HG03064 (cell line): ENCODE results near the gene AURKB.
"Not testable (repeated sequence)": the region's sequence is repeated elsewhere in the genome, so short reads cannot be mapped to it uniquely, and the experiment has no call there.

Experiments used
- ATAC-seq: cut with Tn5 transposase; IDR thresholded peaks from one replicate; pipeline ENCODE4 v1.9.1; 2021; ENCODE audit warnings: low read depth; ENCODE audit not compliant: unreplicated experiment

AURKB gene

DNA sequence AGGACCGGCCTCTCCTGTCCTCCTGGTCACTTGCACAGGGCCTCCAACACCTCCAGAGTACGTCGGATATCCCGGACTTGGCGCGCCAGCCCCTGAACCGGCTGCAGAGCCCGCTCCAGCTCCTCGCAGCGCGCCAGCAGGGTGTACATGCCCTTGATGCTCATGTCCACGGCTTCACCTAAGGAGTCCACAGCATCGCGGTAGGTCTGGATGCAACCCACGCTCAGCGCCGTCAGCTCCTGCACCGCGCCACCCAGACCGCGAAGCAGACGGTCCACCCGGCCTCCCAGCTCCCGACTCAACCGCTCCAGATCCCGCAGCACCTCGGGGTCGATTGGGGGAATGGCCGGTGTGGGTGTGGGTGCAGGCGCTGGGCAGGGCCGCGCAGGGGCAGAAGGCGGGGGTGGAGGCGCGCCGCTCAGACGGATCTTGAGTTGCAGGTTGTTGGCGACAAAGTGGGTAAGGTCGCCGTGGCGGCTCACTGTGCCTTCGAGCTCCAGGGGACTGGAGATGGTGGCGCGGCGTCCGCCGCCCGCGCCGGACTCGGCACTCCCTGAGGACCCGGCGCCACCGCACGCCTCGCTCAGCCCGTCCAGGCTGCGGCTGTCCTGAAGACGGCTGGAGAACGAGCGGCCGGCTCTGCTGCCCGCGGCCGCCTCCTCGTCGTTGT, 21.2 kb downstream of the AURKB start:
- no peak for ATAC-seq

DNA sequence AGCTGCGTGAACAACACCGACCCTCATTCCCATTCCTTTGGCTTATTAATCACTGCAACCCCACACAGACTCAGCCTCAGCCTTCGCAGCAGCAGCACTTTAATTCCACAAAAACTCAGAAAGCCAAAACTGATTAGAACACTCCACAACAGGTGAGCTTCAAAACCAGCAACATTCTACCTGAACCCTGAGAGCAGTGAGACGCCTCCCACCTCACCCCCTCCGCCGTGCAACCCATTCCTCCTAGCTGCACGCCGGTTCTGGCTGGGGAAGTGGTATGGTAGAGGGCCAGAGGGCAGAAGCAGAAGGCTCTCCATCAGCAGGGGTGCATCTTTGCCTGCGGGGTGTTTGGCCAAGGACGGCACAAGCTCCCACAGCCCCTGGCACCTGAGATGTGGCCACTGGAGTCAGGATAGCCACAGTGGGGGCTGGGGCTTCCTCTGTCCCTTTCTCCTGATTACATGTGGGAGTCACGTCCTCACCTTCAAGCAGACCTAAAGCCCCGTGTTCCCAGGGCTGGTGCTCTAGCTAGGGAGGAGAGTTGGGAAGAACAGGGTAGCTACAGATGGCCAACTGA, 22.0 kb downstream of the AURKB start:
- no peak for ATAC-seq

DNA sequence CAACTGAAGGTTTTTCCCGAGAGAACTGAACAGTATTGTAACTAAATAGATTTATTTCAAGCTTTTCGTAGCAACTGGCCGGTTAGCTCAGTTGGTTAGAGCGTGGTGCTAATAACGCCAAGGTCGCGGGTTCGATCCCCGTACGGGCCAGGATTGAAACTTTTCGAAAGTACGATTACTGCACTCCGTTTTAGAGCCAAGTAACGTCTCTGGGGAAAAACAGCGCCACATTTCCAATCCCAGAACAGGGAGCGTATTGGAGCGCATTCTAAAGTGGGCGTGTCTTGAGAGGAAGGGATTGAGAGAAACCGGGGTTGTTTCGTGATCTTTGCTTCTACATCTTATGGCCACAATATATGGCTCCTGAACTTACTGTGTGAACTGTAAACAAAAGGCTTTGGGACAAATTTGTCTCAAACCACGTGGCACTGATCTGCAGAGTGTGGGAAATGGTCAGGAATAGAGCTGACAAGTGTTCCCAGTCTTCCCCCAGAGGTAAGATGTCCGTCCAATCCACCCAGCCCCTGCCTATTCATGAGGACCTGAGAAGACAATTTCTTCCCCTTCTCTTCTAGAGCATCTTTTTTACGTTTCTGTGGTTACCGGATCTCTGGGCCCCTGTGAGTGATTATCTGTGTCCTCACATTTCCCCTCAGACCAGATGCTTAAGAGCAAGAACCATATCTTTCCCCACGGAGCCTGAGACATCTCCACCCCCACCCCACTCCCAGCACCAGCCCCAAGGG, 22.7 kb downstream of the AURKB start:
- no peak for ATAC-seq

DNA sequence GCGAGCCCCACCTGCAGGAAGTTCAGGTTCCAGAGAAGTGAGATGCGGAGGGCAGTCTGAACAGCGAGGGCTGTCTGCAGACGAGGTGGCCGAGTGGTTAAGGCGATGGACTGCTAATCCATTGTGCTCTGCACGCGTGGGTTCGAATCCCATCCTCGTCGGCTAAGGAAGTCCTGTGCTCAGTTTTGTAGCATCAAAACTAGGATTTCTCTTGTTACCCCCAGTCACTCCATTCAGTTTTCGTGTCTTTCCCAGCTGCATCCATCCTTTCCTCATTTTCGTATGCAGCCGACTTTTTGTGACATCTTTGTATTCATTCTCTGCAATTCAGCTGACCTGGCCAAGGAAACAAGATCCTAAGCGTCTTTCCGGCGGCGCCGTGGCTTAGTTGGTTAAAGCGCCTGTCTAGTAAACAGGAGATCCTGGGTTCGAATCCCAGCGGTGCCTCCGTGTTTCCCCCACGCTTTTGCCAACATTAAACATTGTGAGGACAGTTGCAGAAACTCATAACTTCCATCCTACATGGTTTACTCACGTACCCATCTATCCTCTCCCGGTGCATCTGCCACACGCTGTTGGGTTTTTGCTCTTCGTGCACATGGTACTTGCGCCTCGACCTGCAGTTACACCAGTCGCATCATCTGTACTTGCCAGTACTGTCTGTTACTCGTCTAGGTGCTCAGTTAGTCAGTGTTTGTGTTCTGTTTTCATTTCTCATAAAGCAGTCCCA, 23.4 kb downstream of the AURKB start:
- ATAC-seq = no peak

DNA sequence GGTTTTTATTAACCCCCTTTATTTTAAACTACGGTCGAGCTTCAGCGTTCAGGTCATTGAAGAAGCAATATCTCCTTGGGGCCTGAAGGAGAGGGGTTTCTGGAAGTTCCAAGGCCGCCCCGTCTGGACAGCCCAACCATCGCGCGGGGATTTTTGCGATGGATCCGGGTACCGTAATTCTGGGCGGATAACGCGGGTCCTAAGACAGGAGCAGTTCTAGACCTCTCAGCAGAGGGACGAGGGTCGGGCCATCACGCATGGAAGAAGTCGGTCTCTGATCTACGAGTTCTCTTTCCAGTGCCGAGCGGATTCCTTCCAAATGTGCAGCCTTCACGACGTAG, 24.0 kb downstream of the AURKB start:
- no peak for ATAC-seq

DNA sequence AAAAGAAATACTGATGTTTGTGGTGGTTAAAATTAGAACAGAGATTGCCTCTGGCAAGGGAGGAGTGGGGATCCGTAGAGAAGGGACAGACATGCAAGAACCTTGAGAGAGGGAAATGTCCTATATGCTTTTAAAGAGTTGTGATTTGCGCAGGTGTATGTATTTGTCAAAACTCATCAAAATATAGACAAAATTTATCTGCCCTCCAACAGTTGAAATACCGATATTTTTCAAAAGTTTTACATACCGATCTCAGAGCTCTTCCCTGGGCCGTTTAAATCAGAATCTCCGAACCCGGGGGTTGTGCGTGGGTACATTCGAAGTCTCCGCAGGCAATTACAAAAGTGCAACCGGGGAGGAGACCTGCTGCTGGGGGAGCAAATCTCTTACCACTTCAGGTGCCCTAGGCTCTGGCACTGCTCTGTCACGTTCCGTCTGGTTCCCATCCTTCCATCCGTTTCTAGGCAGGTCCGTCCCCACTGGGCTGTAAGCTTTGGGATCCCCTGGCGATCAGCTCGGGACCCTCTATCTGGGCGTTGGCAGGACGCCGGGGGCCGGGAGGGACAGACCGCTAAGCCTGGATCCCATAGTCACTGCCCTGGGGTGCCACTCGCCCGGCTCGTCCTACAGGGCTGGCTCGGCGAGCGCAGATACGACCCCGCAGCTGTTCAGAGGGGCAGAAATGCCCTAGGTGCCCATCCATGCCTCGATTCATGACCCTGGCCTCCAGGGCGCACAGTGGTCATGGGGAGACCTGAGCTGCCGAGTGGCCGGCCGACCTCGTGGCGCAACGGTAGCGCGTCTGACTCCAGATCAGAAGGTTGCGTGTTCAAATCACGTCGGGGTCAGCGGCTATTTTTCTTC, 24.6 kb downstream of the AURKB start:
- ATAC-seq = no peak

DNA sequence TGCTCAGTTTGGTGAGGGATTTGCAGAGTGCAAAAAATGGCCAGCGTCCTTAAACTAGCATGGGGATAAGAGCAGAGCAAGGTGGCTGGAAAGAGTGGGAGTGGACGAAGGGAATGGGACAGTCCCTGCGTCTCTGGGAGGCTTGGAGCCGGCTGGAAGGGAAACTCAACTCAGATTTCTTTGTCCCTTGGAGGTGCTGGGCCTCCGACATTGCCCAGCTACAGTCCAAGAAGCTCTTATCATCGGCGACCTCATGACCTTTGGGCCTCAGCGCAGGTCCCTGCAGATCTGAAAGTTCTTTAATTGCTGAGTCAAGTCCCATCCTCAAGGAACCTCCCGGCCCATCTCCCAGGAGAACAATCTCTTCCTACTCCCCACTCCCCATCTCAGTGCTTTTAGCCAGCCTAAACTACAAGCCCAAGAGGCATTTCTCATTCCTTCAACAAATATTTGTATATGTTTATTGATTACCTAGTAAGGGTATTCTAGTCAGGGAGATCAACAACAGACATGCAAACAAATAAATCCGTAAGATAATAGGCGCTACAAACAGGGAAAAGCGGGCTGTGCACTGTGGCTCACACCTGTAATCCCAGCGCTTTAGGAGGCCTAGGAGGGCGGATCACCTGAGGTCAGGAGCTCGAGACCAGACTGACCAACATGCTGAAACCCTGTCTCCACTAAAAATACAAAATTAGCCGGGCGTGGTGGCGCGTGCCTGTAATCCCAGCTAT, 33.2 kb downstream of the AURKB start:
- no peak for ATAC-seq

DNA sequence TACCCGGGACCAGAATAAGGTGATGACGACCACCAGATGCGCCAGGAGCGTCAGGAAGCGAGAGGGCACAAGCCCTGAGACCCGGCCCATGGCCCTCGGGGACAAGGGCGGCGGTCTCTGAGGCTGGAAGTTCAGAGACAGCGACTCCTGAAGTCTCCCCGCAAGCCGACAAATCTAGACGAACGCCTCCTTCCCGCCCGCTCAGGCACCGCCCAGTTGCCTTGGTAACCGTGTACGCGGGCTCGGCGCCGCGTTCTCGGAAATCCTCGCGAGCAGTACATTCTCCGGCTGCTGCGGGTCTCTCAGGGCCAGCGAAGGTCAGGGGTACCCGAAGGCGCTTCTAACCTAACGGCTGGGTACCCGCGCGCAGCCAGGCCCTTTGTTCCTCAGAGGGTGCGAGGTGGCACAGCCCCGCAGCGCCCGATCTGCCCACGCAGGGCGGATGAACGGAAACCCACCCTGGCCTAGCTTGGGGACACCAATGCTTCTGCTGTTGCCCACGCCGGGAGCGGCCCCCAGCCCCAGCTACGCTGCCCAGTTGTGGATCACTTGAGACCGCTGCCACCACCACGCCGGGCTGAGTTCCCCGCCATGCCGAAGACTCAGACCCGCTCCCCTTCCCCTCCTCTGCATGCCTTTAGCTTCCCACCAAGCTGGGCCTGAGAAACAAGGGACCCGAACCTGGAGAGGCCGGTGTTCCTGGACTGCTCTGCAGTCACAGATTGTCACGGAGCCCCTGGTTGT, 34.0 kb downstream of the AURKB start, which contains the start of gene TMEM107:
Gene TMEM107, minus strand, starts transcription at position 184 of the 744 bp plus-strand sequence. Its CDS starts 94 bp downstream, at position 90.
- peak; percentile 49 for ATAC-seq

DNA sequence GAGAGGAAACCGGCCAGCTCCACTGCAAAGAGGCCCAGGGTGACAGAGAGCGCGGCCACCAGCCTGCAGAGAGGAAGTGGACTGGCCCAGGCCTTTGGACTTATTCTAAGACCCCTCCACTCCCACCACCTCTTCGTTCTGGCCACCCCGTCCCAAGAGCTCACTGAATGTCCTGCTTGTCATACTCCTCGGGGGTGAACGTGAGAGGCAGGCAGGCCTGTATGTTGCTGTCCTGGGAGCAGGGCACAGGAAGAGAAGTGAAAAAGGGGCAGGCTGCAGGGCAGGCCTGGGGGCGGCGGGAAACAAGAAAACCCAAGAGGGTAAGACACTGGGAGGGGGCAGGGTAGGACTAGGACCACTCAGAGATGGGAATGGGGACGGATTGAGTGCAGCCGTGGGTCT, 34.6 kb downstream of the AURKB start:
- ATAC-seq = no peak

DNA sequence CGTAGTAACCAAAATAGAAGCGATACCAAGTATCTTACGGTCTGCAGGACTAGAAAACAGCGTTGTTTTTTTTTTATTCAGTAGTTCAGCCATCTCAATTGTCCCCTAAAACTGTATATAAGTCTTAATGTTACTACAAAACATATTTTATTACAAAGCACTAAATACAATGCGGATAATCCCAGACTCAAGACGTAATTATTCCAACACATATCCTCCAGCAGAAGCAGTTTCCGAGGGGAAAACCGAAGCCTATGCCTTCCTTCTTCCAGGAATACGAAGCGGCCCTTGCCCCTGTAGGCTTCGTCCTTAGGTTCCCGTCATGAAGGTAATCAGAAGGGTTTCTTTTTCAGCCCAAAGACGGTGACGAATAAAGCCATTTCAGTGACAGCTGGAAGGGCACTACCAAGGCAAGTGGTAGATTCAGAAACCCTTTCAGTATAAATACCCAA, 36.5 kb downstream of the AURKB start:
- ATAC-seq = no peak

DNA sequence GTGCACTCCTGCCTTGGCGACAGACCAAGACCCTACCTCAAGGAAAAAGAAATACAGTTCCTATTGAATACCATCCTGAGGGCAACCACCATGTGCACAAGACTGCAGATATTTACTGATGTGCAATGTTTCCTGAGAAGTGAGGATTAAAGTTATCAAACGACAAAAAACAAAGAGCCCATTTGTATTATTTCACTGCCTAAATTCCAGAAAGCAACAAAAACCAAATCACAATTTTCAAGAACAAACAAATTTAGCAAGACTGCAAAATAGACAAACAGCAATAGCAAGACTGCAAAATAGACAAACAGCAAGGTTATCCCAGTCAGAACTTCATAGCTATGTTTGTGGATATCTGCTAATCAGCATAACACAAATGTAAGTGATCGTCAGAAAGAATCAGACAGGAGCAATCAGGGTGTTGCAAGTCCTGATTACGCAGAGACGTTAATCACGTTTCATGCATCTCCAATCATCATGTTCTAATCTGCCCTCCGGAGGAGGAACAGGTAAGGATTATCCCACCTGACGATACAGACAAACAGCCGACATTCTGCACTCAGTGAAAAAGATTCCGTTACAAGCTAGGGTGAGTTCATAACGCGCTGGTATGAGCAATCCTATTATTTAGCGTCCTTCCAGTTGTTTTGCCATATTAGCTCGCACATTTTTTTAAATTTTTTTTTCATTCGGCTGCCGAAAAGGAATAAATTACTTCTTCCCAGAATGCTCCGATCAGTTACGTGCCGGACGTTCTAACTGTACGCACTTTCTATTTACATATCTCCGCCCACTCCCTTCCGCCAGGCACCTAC, 37.1 kb downstream of the AURKB start:
- peak; percentile 60 for ATAC-seq

DNA sequence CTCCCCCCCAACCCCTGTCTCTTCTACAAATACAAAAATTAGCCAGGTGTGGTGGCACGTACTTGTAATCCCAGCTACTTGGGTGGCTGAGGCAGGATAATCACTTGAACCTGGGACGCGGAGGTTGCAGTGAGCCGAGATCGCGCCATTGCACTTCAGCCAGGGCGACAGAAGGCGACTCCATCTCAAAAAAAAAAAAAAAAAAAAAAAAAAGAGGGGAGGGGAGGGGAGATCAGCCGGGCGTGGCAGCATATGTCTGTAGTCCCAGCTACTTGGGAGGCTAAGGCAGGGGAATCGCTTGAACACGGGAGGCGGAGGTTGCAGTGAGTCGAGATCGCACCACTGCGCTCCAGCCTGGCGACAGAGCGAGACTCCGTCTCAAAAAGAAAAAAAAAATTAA, 40.2 kb downstream of the AURKB start:
- not testable (repeated sequence) for ATAC-seq

DNA sequence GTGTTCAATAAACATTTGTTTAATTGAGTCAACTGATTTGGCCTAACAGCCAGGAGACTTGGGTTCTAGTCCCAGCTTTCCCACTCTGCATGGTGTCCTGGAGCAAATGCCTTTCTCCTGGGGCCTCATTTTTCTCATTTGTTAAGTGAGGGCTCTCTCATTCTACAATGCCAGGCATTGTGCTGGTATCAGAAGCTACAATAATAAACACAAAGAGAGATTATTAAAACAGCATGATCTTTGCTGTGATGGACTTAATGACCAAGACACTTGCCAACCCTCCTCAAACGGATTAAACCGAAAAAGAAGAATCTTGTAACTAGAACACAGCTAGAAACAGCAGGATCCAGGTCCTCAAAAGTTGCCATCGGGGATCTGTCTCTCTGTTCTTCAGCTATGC, 42.8 kb downstream of the AURKB start:
- no peak for ATAC-seq

DNA sequence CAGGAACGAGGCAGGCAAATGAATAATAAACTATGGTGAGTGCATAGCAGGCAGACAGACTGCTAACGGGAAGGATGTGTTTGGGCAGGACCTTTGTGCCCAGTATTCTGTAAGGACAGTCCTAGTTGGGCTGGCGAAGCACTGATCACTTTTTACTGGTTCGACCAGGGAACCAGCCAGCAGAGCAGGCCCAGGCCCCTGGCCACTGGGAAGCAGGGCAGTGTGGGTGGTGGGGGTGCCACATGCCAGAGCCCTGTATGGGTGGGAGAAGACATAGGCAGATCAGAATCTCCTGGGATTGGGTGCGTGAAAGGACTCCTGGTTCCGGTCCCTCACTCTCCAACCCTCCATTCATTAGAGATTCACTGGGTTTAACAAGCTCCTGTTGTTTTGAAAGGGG, 43.6 kb downstream of the AURKB start:
- ATAC-seq = no peak

DNA sequence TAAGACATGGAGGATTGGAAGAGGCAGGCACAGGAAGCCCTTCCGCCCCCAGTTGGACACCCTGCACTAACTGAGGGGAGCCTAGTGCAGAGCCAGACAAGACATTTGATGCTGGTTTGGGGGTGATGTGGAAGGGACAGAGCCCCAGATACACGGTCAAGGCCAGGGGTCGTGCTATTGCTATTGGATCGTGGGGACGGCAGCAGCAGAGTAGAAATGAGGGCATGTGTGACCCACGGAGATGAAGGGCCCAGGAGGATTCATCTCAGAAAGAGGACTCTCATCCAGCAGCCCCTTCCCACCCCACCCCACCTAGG, 45.6 kb downstream of the AURKB start:
- no peak for ATAC-seq

DNA sequence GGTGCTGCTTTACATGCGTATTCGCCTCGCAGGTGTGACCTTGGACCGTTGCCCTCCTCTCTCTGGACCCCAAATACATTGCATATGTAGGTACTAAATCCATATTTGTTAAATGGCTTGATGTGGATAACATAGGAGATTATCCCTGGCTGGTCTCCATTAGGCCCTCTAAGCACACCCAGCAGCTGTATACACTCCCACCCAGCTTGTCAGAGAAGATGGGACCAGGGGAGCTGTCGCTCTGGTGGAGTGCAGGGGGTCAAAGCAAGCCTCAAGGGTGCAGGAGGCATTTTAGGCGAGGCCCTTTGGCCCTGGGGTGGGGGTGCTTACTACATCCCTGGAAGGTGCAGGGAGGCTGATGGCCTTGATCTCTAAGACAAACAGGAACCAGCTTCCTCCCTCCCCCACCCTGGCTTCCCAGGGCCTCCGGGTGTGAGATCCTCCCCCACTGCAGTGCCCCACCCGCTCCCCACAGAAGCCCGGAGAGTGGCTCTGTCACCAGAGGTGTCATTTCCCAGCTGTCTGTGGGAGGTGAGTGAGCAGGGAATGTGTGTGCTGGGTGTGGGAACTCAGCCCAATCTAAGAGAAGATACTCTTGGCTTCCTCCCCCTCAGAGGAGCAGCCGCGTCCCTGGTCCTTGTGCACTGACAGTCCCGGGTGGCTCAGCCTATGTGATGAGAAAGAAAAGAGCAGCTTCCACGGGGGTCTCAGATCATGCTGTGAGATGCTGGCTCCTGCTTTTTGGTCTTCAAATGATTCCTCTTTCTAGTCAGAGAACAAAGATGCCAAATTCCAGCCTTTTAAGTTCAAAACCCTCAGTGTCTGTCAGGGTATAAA, 46.2 kb downstream of the AURKB start:
- no peak for ATAC-seq
